Measurements from ENCODE around the gene PLCL2. TPM values are rescaled to one million over a fixed set of nuclear protein-coding genes. Genes with fewer than 3 reads are reported as not detected.

Gene PLCL2
- total and polyA plus RNA-seq, 8 donors: 1.8 to 12.1 (median 7.4) TPM

DNA sequence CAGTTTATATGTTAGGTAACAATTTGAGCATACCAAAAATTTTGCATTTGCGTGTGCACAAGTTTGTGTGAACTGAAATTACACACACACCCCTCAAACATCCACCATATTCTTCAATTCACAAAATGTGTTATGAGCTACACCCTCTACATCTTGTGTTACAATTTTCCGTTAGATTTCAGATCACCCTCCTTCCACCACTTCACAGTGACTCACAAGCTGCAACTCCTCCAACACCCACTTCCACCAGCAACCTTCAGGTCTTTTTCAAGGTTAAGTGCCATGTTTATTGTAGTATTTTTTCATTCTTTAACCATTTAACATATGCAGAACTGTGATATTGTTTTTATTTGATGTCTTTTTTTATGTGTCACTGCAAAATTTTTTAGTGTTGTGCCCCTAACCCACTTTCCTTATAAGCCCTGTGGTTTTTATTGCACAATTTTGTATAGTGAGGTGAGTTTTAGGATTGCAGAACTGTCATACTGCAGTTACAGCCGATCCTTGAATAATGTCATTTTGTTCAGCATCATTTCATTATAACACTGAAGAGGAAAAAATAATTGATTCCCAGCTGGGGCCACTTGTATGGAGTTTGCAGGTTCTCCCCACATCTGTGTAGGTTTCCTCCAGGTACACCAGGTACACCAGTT is 148.9 kb downstream of the PLCL2 start:
- intact Hi-C loops (cut with DNase I): loop anchor here in 2 of 3 donors (5.0 to 10.0 kb wide), 3 partner anchors 149 to 429 kb away; partner anchors contain the start of genes PLCL2 (in 2 of the 2) and DAZL (in 1 of the 2)
- H3K4me3 ChIP-seq: no peak overlapping the region
- ATAC-seq: no peak
- H3K27me3 ChIP-seq: no peaks in the 10 kb centered on the region
- no peaks in the 10 kb centered on the region for H3K4me1 ChIP-seq
- no peak overlapping the region for H3K27ac ChIP-seq
- no peaks in the 10 kb centered on the region for H3K36me3 ChIP-seq
- WGBS, 2 donors: 71 to 79% methylated on average over 3 of the region's 3 CpGs
- FAIRE-seq: no peak
- DNase-seq: no peak
- H3K9me3 ChIP-seq: no peaks in the 10 kb centered on the region
- TF ChIP-seq, protein P1, sequence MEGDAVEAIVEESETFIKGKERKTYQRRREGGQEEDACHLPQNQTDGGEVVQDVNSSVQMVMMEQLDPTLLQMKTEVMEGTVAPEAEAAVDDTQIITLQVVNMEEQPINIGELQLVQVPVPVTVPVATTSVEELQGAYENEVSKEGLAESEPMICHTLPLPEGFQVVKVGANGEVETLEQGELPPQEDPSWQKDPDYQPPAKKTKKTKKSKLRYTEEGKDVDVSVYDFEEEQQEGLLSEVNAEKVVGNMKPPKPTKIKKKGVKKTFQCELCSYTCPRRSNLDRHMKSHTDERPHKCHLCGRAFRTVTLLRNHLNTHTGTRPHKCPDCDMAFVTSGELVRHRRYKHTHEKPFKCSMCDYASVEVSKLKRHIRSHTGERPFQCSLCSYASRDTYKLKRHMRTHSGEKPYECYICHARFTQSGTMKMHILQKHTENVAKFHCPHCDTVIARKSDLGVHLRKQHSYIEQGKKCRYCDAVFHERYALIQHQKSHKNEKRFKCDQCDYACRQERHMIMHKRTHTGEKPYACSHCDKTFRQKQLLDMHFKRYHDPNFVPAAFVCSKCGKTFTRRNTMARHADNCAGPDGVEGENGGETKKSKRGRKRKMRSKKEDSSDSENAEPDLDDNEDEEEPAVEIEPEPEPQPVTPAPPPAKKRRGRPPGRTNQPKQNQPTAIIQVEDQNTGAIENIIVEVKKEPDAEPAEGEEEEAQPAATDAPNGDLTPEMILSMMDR (IDR thresholded peaks at IDR 0.05): no peak

DNA sequence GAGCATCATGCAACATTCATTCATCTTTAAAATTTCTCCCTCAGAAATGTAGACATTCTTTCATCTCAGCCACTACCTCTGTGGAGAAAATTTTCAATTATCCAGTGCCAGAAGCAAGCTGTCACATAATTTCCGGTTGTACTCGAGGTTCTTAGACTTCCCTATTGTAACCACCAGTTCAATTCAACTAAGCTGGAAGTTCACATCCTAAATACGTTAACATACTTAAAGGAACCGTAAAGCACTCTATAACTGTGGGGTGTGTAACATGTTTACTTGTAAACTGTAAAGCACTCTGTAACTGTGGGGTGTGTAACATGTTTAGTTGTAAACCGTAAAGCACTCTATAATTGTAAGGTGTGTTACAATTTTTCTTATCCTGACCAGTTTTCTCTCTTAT is 150.3 kb downstream of the PLCL2 start:
- Histone ChIP-seq H3K27me3 (no peaks in the 10 kb centered on the region), H3K9me3 (no peaks in the 10 kb centered on the region), H3K4me1 (peaks cover 0 to 11% (median 0%) of the 10 kb centered on the region in 3 donors), H3K4me3 (no peak overlapping the region), H3K36me3 (no peaks in the 10 kb centered on the region), H3K27ac (no peak overlapping the region)
- WGBS, 2 donors: 86 to 89% methylated on average over 5 of the region's 5 CpGs
- FAIRE-seq (peak; percentile 39), ATAC-seq (no peak), DNase-seq (no peak)
- TF ChIP-seq, protein P1 (IDR thresholded peaks at IDR 0.05): no peak
- intact Hi-C loops (cut with DNase I): loop anchor here in 2 of 3 donors (10.0 kb wide), 2 partner anchors 150 to 430 kb away; partner anchors contain the start of genes DAZL (in 1 of the 2) and PLCL2 (in 1 of the 2)

DNA sequence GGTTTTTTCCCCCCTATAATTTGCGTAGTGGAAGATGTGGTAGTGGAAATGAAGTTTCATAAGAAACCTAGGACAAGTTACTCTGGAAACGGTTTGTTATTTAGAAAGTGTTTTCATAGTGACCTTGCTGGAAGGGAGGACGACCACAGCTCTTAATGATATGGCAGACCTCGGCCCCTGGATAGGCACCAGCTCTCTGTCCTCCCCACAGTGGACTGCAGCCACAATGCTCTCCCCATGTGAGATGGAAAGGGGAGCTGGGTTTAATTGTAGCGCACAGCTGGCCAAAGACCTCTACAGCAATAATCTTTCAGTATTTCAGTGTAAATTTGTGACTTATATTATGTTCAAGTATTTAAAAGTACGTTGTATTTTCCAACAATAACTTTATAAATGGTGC is 151.2 kb downstream of the PLCL2 start:
- no peak overlapping the region for H3K4me3 ChIP-seq
- H3K4me1 ChIP-seq: peaks cover 0 to 11% (median 0%) of the 10 kb centered on the region in 3 donors
- ATAC-seq: no peak
- TF ChIP-seq, protein P1 (IDR thresholded peaks at IDR 0.05): no peak
- no peaks in the 10 kb centered on the region for H3K36me3 ChIP-seq
- no peaks in the 10 kb centered on the region for H3K9me3 ChIP-seq
- no peak overlapping the region for H3K27ac ChIP-seq
- WGBS, 2 donors: 73 to 82% methylated on average over 6 of the region's 6 CpGs
- intact Hi-C loops (cut with DNase I): loop anchor here in 2 of 3 donors (10.0 kb wide), 2 partner anchors 151 to 431 kb away; partner anchors contain the start of genes DAZL (in 1 of the 2) and PLCL2 (in 1 of the 2)
- no peak for FAIRE-seq
- no peak for DNase-seq
- H3K27me3 ChIP-seq: no peaks in the 10 kb centered on the region

DNA sequence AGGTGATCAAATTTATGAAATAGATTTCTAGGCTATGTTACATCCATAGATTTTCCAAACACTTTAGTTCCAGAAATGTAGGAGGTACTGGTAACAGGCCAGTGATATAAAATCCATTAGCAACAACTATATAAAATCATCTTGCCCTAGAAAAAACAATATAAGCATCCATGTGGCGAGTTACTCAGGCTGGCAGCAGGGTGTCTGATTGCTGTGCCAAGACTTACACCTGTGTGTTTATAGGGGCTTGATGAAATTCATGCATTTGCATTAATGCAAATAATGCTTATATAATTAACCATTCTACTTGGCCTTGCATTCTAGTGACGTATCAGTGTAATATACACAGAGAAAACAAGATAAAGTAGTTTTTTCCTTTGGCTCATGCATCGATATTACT is 153.4 kb downstream of the PLCL2 start:
- Histone ChIP-seq H3K4me3 (no peak overlapping the region), H3K36me3 (no peaks in the 10 kb centered on the region), H3K27me3 (no peaks in the 10 kb centered on the region), H3K4me1 (peaks cover 0 to 11% (median 0%) of the 10 kb centered on the region in 3 donors), H3K27ac (no peak overlapping the region), H3K9me3 (no peaks in the 10 kb centered on the region)
- ATAC-seq: no peak
- TF ChIP-seq, protein P1 (IDR thresholded peaks at IDR 0.05): no peak
- intact Hi-C loops (cut with DNase I): loop anchor here in 2 of 3 donors (10.0 kb wide), 2 partner anchors 153 to 433 kb away; partner anchors contain the start of genes DAZL (in 1 of the 2) and PLCL2 (in 1 of the 2)
- FAIRE-seq: no peak
- WGBS, 2 donors: 69 to 74% methylated on average over 3 of the region's 3 CpGs
- DNase-seq: no peak
